ENCODE measurements around the gene RBP3.

RBP3 gene

DNA sequence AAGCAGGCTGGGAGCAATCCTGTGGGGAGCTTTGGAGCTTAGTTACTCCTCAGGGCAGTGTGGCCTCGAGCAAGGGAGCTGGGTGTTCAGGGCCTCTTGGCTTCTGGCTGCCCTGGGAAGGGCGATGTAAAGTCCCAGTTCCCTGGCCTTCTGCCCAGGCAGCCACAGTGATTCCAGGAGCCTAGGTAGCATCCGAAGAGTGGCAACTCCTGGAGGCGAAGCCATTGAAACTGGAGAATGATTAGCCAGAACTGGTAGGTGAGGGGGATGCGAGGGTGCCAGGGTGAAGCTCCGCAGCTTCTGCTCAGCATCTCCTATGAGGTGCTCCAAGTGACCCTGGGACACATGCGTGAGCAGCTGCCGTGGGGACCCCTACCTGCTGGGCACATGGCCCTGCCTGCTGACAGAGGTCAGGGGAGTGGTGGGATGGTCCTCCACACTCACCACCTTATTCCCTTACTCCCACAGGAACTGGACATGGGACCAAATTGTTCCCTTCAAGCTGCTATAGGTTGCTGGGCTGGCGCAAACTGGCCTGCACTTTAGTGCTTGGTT lies 33.7 kb upstream of the RBP3 start:
- H3K79me2 ChIP-seq (ENCODE audit: insufficient read depth, low read length) = no peaks in the 10 kb centered on the region
- H3K4me3 ChIP-seq (ENCODE audit: low read depth in 1 of 2, low read length in 2 of 2) = no peak overlapping the region
- no peaks in the 10 kb centered on the region; the same call in 1 of the 2 replicates for H4K20me1 ChIP-seq (ENCODE audit: insufficient read depth, low read length)
- no peak for DNase-seq
- peaks cover 32% of the 10 kb centered on the region for H3K4me1 ChIP-seq (ENCODE audit: insufficient read depth, low read length)
- H3K4me2 ChIP-seq (ENCODE audit: insufficient read depth, low read length) = no peak overlapping the region
- TF ChIP-seq EZH2 (IDR thresholded peaks at IDR 0.05; ENCODE audit: borderline replicate concordance, low read depth, low read length, severe bottlenecking) = no peak
- TF ChIP-seq, protein P1, sequence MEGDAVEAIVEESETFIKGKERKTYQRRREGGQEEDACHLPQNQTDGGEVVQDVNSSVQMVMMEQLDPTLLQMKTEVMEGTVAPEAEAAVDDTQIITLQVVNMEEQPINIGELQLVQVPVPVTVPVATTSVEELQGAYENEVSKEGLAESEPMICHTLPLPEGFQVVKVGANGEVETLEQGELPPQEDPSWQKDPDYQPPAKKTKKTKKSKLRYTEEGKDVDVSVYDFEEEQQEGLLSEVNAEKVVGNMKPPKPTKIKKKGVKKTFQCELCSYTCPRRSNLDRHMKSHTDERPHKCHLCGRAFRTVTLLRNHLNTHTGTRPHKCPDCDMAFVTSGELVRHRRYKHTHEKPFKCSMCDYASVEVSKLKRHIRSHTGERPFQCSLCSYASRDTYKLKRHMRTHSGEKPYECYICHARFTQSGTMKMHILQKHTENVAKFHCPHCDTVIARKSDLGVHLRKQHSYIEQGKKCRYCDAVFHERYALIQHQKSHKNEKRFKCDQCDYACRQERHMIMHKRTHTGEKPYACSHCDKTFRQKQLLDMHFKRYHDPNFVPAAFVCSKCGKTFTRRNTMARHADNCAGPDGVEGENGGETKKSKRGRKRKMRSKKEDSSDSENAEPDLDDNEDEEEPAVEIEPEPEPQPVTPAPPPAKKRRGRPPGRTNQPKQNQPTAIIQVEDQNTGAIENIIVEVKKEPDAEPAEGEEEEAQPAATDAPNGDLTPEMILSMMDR (IDR thresholded peaks at IDR 0.05; ENCODE audit: borderline replicate concordance, extremely low read depth, low read length, poor library complexity, severe bottlenecking) = no peak
- ATAC-seq (ENCODE audit: insufficient read depth, low read depth) = no peak
- H3K36me3 ChIP-seq (ENCODE audit: insufficient read depth, low read length) = no peaks in the 10 kb centered on the region
- no peak overlapping the region for H3K27ac ChIP-seq (ENCODE audit: low read length)
- no peaks in the 10 kb centered on the region for H3K9me3 ChIP-seq (ENCODE audit: insufficient read depth, low read length, severe bottlenecking)
- no peak overlapping the region for H2AFZ ChIP-seq (ENCODE audit: low read depth, low read length)
- H3K9ac ChIP-seq (ENCODE audit: low read depth, low read length) = no peak overlapping the region
- no peaks in the 10 kb centered on the region for H3K27me3 ChIP-seq (ENCODE audit: insufficient read depth, low read length, poor library complexity)

DNA sequence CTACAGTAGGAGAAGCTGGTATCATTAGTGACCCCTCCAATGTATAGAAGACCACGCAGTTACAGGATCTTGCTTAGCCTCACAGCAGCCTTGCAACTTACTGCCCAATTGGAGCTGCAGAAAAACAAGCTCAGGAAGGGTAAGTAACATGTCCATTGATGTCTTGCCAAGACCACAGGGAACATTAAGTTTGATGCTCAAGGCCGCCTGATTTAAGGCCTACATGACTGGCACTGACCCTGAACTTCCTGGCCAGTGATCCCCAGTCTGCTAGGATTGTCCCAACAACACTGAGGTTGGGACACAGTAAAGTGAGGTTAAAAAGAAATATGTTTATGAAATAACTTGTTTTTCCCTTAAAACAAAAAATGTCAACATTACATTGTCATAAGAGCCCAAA lies 32.7 kb upstream of the RBP3 start:
- no peaks in the 10 kb centered on the region for H3K79me2 ChIP-seq (ENCODE audit: insufficient read depth, low read length)
- DNase-seq = no peak

DNA sequence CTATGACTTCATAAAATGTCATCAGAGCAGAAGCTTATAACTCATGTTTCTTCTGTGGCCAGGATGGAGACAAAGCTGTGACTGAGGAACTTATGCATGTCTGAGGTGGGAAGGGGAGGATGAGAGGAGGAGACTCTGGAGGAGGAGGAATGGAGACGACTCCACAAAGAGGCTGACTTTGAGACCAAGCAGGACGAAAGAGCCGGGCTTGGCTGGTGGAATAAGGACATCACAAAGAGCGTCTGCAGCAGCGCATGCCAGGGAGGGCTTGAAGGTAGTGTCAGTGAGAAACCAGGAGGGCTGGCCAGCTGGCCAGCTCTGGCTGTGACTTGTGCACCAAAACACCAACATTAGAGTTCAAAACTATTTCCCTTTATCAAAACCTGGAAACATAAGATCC lies 32.0 kb upstream of the RBP3 start:
- no peak for DNase-seq
- Histone ChIP-seq H3K27ac (ENCODE audit: low read length) (no peak overlapping the region), H4K20me1 (ENCODE audit: insufficient read depth, low read length) (no peaks in the 10 kb centered on the region; the same call in 1 of the 2 replicates), H3K9me3 (ENCODE audit: insufficient read depth, low read length, severe bottlenecking) (no peaks in the 10 kb centered on the region), H2AFZ (ENCODE audit: low read depth, low read length) (no peak overlapping the region), H3K9ac (ENCODE audit: low read depth, low read length) (no peak overlapping the region), H3K79me2 (ENCODE audit: insufficient read depth, low read length) (no peaks in the 10 kb centered on the region), H3K4me1 (ENCODE audit: insufficient read depth, low read length) (peaks cover 16% of the 10 kb centered on the region), H3K36me3 (ENCODE audit: insufficient read depth, low read length) (no peaks in the 10 kb centered on the region), H3K4me2 (ENCODE audit: insufficient read depth, low read length) (no peak overlapping the region), H3K4me3 (ENCODE audit: low read depth in 1 of 2, low read length in 2 of 2) (no peak overlapping the region), H3K27me3 (ENCODE audit: insufficient read depth, low read length, poor library complexity) (no peaks in the 10 kb centered on the region)
- no peak for ATAC-seq (ENCODE audit: insufficient read depth, low read depth)
- TF ChIP-seq, protein P1 (IDR thresholded peaks at IDR 0.05; ENCODE audit: borderline replicate concordance, extremely low read depth, low read length, poor library complexity, severe bottlenecking) = no peak

More for the DNA sequence above, 32.7 kb upstream of the RBP3 start:
- Histone ChIP-seq H4K20me1 (ENCODE audit: insufficient read depth, low read length) (no peaks in the 10 kb centered on the region; the same call in 1 of the 2 replicates), H3K9ac (ENCODE audit: low read depth, low read length) (no peak overlapping the region), H3K4me2 (ENCODE audit: insufficient read depth, low read length) (no peak overlapping the region), H3K9me3 (ENCODE audit: insufficient read depth, low read length, severe bottlenecking) (no peaks in the 10 kb centered on the region), H3K27ac (ENCODE audit: low read length) (no peak overlapping the region), H3K4me1 (ENCODE audit: insufficient read depth, low read length) (peaks cover 23% of the 10 kb centered on the region), H2AFZ (ENCODE audit: low read depth, low read length) (no peak overlapping the region), H3K27me3 (ENCODE audit: insufficient read depth, low read length, poor library complexity) (no peaks in the 10 kb centered on the region), H3K36me3 (ENCODE audit: insufficient read depth, low read length) (no peaks in the 10 kb centered on the region), H3K4me3 (ENCODE audit: low read depth in 1 of 2, low read length in 2 of 2) (no peak overlapping the region)
- TF ChIP-seq, protein P1 (IDR thresholded peaks at IDR 0.05; ENCODE audit: borderline replicate concordance, extremely low read depth, low read length, poor library complexity, severe bottlenecking) = no peak
- no peak for TF ChIP-seq EZH2 (IDR thresholded peaks at IDR 0.05; ENCODE audit: borderline replicate concordance, low read depth, low read length, severe bottlenecking)
- ATAC-seq (ENCODE audit: insufficient read depth, low read depth) = no peak

DNA sequence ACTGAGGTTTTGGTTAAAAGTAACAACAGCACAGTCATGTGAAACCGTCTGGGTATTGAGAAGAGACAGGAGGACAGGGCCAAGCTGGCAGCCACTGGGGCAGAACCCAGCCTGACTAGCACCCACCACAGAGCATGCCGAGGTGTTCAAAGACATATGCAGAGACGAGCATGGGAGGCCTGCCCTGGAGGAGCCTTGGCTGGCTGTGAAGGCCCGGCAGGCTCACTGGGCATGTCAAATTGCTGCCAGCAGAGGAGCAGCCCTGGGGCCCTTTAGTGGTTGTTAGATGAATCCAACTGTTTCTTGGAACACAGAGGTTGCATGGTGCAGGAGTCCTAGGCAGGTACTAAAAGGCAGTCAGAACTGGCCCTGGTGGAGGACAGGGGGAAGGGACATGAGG lies 30.9 kb upstream of the RBP3 start:
- ATAC-seq (ENCODE audit: insufficient read depth, low read depth) (no peak), DNase-seq (no peak)
- H3K4me1 ChIP-seq (ENCODE audit: insufficient read depth, low read length) = peaks cover 5% of the 10 kb centered on the region
- no peak overlapping the region for H2AFZ ChIP-seq (ENCODE audit: low read depth, low read length)
- H3K9ac ChIP-seq (ENCODE audit: low read depth, low read length) = no peak overlapping the region
- no peak overlapping the region for H3K4me3 ChIP-seq (ENCODE audit: low read depth in 1 of 2, low read length in 2 of 2)
- H3K27me3 ChIP-seq (ENCODE audit: insufficient read depth, low read length, poor library complexity) = no peaks in the 10 kb centered on the region
- H3K4me2 ChIP-seq (ENCODE audit: insufficient read depth, low read length) = no peak overlapping the region
- H3K9me3 ChIP-seq (ENCODE audit: insufficient read depth, low read length, severe bottlenecking) = no peaks in the 10 kb centered on the region
- no peaks in the 10 kb centered on the region; the same call in 1 of the 2 replicates for H4K20me1 ChIP-seq (ENCODE audit: insufficient read depth, low read length)
- H3K36me3 ChIP-seq (ENCODE audit: insufficient read depth, low read length) = no peaks in the 10 kb centered on the region
- H3K27ac ChIP-seq (ENCODE audit: low read length) = no peak overlapping the region
- TF ChIP-seq, protein P1 (IDR thresholded peaks at IDR 0.05; ENCODE audit: borderline replicate concordance, extremely low read depth, low read length, poor library complexity, severe bottlenecking) = no peak
- TF ChIP-seq EZH2 (IDR thresholded peaks at IDR 0.05; ENCODE audit: borderline replicate concordance, low read depth, low read length, severe bottlenecking) = no peak
- H3K79me2 ChIP-seq (ENCODE audit: insufficient read depth, low read length) = no peaks in the 10 kb centered on the region

Data from DND-41 (cell line).